ENCODE results near the gene POLR3GL. TPM values are rescaled to one million over a fixed set of nuclear protein-coding genes. Genes with fewer than 3 reads are reported as not detected.

POLR3GL gene
- total RNA-seq, 1 donor from 2014 or later: 17.2 TPM

GRCh38 chr1:145977016-145977415 is 12.5 kb downstream of the POLR3GL start:
- no peak for DNase-seq

GRCh38 chr1:145977486-145978470 is 13.3 kb downstream of the POLR3GL start:
- DNase-seq: peak; percentile 91

- no peak for DNase-seq
These were observed 14.0 kb downstream of the POLR3GL start for GRCh38 chr1:145978471-145978853.

GRCh38 chr1:145978854-145979745 is 14.6 kb downstream of the POLR3GL start:
- peak; percentile 98 for DNase-seq

- peak; percentile 63 for DNase-seq
These were observed 15.4 kb downstream of the POLR3GL start for GRCh38 chr1:145979746-145980456.

GRCh38 chr1:145980457-145980994 is 16.0 kb downstream of the POLR3GL start:
- DNase-seq: peak; percentile 39

- peak; percentile 73 for DNase-seq
These were observed 17.7 kb downstream of the POLR3GL start for GRCh38 chr1:145982010-145982723.

- no peak for DNase-seq
These were observed 18.8 kb downstream of the POLR3GL start for GRCh38 chr1:145983206-145983675.

GRCh38 chr1:145983960-145984830 is 19.7 kb downstream of the POLR3GL start:
- DNase-seq: no peak

GRCh38 chr1:145985129-145985501 is 20.6 kb downstream of the POLR3GL start:
- DNase-seq: no peak

GRCh38 chr1:145985502-145986439 is 21.3 kb downstream of the POLR3GL start:
- DNase-seq: peak; percentile 40

- DNase-seq: no peak
These were observed 22.1 kb downstream of the POLR3GL start for GRCh38 chr1:145986551-145986950.

GRCh38 chr1:145987926-145988325 is 23.4 kb downstream of the POLR3GL start:
- no peak for DNase-seq

- DNase-seq: no peak
These were observed 24.3 kb downstream of the POLR3GL start for GRCh38 chr1:145988773-145989172.

GRCh38 chr1:145990249-145990855 is 25.9 kb downstream of the POLR3GL start:
- no peak for DNase-seq

- no peak for DNase-seq
These were observed 27.4 kb downstream of the POLR3GL start for GRCh38 chr1:145991735-145992412.

- no peak for DNase-seq
These were observed 28.0 kb downstream of the POLR3GL start for GRCh38 chr1:145992502-145992936.

- no peak for DNase-seq
These were observed 28.6 kb downstream of the POLR3GL start for GRCh38 chr1:145992958-145993617.
